ENCODE measurements around the gene SLC13A2. TPM values are rescaled to one million over a fixed set of nuclear protein-coding genes. Genes with fewer than 3 reads are reported as not detected.

SLC13A2 gene
- total and polyA plus RNA-seq, 2 donors: 0.09 TPM; not detected in 1

- H3K4me1 ChIP-seq (ENCODE audit: control insufficient read depth in 2 of 2, insufficient read depth in 2 of 2, low read length in 2 of 2): no peaks in the 10 kb centered on the region
- no peak overlapping the region for H3K4me3 ChIP-seq (ENCODE audit: low read length in 2 of 2)
- WGBS: 91% methylated on average over 7 of the region's 7 CpGs
- DNase-seq (ENCODE audit: low read depth in 6 of 9, low spot score in 9 of 9): no peak
- H3K36me3 ChIP-seq (ENCODE audit: control insufficient read depth in 2 of 2, insufficient read depth in 2 of 2, low read length in 1 of 2): no peaks in the 10 kb centered on the region
- H3K9me3 ChIP-seq (ENCODE audit: control insufficient read depth in 2 of 2, insufficient read depth in 1 of 2, low read length in 1 of 2): no peaks in the 10 kb centered on the region
- no peak overlapping the region for H3K27ac ChIP-seq (ENCODE audit: low read depth in 1 of 2, low read length in 1 of 2)
- no peaks in the 10 kb centered on the region for H3K27me3 ChIP-seq (ENCODE audit: control insufficient read depth in 2 of 2, insufficient read depth in 1 of 2, low read length in 1 of 2)
Observed at GRCh38 chr17:28532050-28532960, 58.9 kb downstream of the SLC13A2 start.

DNA sequence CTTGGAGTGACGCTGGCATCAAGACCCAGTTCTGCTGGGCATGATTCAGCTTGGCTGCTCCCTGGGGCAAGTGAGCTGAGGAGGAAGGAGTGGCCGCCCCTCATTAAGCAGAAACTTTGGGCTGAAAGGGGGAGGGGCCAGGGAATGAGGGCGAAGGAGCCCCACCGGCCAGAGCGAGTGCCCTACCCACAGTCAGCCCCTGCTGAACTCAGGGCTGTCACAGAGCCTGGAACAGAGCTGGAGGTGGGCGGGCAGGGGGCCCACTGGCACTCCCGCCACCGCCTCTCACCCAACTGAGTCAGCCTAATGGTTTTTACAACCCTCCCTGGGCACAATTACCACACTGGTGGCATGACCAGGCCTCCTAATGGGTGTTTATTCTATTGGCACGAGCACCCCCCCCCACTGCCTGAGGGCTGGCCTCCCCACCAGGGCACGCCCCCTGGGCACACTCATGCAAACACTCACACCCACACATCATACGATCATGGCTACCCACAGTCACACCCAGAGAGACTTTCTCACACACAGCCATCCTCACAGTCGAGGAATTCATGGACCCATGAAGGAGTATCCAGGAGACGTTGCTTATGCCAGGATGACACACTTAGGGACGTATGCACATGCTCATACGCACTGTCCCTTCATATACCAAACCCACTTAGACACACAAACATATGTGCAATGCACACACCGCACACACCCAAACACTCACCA lies 59.8 kb downstream of the SLC13A2 start:
- H3K4me3 ChIP-seq (ENCODE audit: low read length in 2 of 2): no peak overlapping the region
- DNase-seq (ENCODE audit: low read depth in 6 of 9, low spot score in 9 of 9): no peak
- H3K27ac ChIP-seq (ENCODE audit: low read depth in 1 of 2, low read length in 1 of 2): no peak overlapping the region

GRCh38 chr17:28534740-28535375 lies 61.4 kb downstream of the SLC13A2 start:
- Histone ChIP-seq H3K4me3 (ENCODE audit: low read length in 2 of 2) (no peak overlapping the region), H3K4me1 (ENCODE audit: control insufficient read depth in 2 of 2, insufficient read depth in 2 of 2, low read length in 2 of 2) (no peaks in the 10 kb centered on the region), H3K36me3 (ENCODE audit: control insufficient read depth in 2 of 2, insufficient read depth in 2 of 2, low read length in 1 of 2) (no peaks in the 10 kb centered on the region), H3K9me3 (ENCODE audit: control insufficient read depth in 2 of 2, insufficient read depth in 1 of 2, low read length in 1 of 2) (no peaks in the 10 kb centered on the region), H3K27me3 (ENCODE audit: control insufficient read depth in 2 of 2, insufficient read depth in 1 of 2, low read length in 1 of 2) (no peaks in the 10 kb centered on the region), H3K27ac (ENCODE audit: low read depth in 1 of 2, low read length in 1 of 2) (no peak overlapping the region)
- no peak for DNase-seq (ENCODE audit: low read depth in 6 of 9, low spot score in 9 of 9)
- 97% methylated on average over 11 of the region's 11 CpGs for WGBS

More for the DNA sequence above, 59.8 kb downstream of the SLC13A2 start:
- Histone ChIP-seq H3K36me3 (ENCODE audit: control insufficient read depth in 2 of 2, insufficient read depth in 2 of 2, low read length in 1 of 2) (no peaks in the 10 kb centered on the region), H3K4me1 (ENCODE audit: control insufficient read depth in 2 of 2, insufficient read depth in 2 of 2, low read length in 2 of 2) (no peaks in the 10 kb centered on the region), H3K27me3 (ENCODE audit: control insufficient read depth in 2 of 2, insufficient read depth in 1 of 2, low read length in 1 of 2) (no peaks in the 10 kb centered on the region), H3K9me3 (ENCODE audit: control insufficient read depth in 2 of 2, insufficient read depth in 1 of 2, low read length in 1 of 2) (no peaks in the 10 kb centered on the region)
- 93% methylated on average over 16 of the region's 16 CpGs for WGBS

DNA sequence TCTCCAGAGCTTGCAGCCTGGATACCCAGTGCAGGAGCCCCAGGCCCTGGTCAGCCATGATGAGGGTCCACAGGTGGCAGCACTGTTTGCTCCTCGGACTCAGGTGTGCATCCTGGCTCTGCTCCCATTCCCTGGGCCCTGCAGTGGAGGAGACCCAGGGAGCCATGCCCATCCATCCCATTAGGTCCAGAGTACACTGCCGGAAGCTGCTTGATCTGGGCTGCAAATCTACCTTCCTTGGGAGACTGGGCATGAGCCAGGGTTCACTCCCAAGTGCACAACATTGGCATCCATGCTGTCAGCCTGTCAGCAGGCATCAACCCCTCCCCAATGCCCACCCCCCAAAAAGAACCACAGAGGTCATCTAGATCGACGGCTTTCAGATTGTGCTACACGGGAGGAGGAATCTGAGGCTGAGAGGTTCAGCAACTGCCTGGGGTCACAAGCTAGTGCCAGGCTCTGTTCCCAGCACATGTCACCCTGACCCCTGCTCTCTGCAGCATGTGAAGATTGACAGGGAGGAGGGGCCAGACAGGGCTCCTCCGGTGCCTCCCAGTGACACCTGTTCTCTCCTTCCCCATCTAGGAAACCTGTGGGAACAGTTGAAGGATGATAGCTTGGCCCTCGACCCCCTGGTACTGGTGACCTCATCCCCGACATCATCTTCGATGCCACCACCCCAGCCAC lies 63.2 kb downstream of the SLC13A2 start:
- Histone ChIP-seq H3K4me1 (ENCODE audit: control insufficient read depth in 2 of 2, insufficient read depth in 2 of 2, low read length in 2 of 2) (no peaks in the 10 kb centered on the region), H3K27me3 (ENCODE audit: control insufficient read depth in 2 of 2, insufficient read depth in 1 of 2, low read length in 1 of 2) (no peaks in the 10 kb centered on the region), H3K36me3 (ENCODE audit: control insufficient read depth in 2 of 2, insufficient read depth in 2 of 2, low read length in 1 of 2) (no peaks in the 10 kb centered on the region), H3K27ac (ENCODE audit: low read depth in 1 of 2, low read length in 1 of 2) (no peak overlapping the region), H3K4me3 (ENCODE audit: low read length in 2 of 2) (no peak overlapping the region), H3K9me3 (ENCODE audit: control insufficient read depth in 2 of 2, insufficient read depth in 1 of 2, low read length in 1 of 2) (no peaks in the 10 kb centered on the region)
- no peak for DNase-seq (ENCODE audit: low read depth in 6 of 9, low spot score in 9 of 9)
- 91% methylated on average over 9 of the region's 9 CpGs for WGBS

DNA sequence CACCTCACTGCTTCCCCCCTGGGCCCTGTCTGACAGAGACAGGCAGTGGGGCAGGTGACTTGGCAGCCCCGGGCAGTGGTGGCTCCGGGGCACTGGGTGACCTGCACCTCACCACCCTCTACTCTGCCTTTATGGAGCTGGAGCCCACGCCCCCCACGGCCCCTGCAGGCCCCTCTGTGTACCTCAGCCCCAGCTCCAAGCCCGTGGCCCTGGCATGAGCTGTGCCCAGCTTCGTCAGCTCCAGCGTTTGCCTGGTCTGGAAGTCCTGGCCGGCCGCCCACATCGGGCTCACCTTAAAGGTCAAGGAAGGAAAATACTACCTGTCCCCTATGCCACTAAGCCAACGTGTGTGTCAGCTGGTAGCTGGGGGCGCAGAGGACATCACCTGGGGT lies 63.8 kb downstream of the SLC13A2 start:
- Histone ChIP-seq H3K4me1 (ENCODE audit: control insufficient read depth in 2 of 2, insufficient read depth in 2 of 2, low read length in 2 of 2) (no peaks in the 10 kb centered on the region), H3K4me3 (ENCODE audit: low read length in 2 of 2) (no peak overlapping the region), H3K27me3 (ENCODE audit: control insufficient read depth in 2 of 2, insufficient read depth in 1 of 2, low read length in 1 of 2) (no peaks in the 10 kb centered on the region), H3K9me3 (ENCODE audit: control insufficient read depth in 2 of 2, insufficient read depth in 1 of 2, low read length in 1 of 2) (no peaks in the 10 kb centered on the region), H3K36me3 (ENCODE audit: control insufficient read depth in 2 of 2, insufficient read depth in 2 of 2, low read length in 1 of 2) (no peaks in the 10 kb centered on the region), H3K27ac (ENCODE audit: low read depth in 1 of 2, low read length in 1 of 2) (no peak overlapping the region)
- DNase-seq (ENCODE audit: low read depth in 6 of 9, low spot score in 9 of 9): no peak
- 95% methylated on average over 12 of the region's 12 CpGs for WGBS

DNA sequence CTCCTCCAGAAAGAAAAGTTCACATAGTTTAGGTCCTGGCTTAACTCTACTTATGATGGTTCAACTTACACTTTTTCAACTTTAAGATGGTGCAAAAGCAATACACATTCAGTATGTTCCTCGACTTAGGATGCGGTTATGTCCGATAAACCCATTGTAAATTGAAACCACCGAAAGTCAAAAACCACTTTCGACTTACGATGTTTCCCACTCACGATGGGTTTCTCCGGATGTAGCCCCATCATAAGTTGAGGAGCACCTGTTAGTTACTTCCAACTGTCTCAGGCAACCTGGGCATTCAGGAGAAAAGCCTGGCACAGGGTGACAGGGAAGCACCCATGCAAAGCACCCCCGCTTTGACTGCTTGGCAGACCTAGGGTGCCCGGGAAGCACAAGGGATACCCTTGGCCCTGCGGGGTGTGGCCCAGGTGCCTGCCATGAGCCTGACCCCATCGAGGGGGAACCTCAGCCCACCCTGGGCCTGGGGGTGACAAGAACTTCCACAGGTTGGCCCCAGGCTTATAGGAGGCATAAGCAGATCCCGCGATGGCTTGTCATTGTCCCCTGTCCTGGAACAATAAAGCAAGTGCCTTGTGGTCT lies 65.0 kb downstream of the SLC13A2 start:
- H3K27ac ChIP-seq (ENCODE audit: low read depth in 1 of 2, low read length in 1 of 2): no peak overlapping the region
- H3K4me3 ChIP-seq (ENCODE audit: low read length in 2 of 2): no peak overlapping the region
- no peaks in the 10 kb centered on the region for H3K36me3 ChIP-seq (ENCODE audit: control insufficient read depth in 2 of 2, insufficient read depth in 2 of 2, low read length in 1 of 2)
- no peaks in the 10 kb centered on the region for H3K4me1 ChIP-seq (ENCODE audit: control insufficient read depth in 2 of 2, insufficient read depth in 2 of 2, low read length in 2 of 2)
- no peak for DNase-seq (ENCODE audit: low read depth in 6 of 9, low spot score in 9 of 9)
- no peaks in the 10 kb centered on the region for H3K27me3 ChIP-seq (ENCODE audit: control insufficient read depth in 2 of 2, insufficient read depth in 1 of 2, low read length in 1 of 2)
- H3K9me3 ChIP-seq (ENCODE audit: control insufficient read depth in 2 of 2, insufficient read depth in 1 of 2, low read length in 1 of 2): no peaks in the 10 kb centered on the region
- 94% methylated on average over 14 of the region's 14 CpGs for WGBS

DNA sequence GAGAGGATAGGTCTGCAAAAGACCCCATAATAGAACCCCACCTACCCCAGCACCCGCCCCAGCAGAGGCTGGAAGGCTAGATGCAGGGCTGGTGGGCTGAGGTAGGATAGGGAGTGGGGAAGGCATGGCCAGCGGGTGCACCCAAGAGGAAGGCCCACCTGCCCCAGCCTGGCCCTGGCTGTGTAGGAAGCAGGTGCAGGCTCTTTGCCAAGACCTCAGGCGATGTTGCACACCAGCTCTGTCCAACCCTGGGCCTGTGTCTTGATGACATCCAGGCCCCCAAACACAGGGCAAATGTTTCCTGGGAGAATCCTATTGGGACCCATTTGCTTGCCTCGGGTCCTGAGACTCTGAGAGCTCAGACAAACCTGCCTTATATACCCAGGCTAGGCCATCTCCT lies 66.8 kb downstream of the SLC13A2 start:
- 96% methylated on average over 4 of the region's 4 CpGs for WGBS
- H3K4me3 ChIP-seq (ENCODE audit: low read length in 2 of 2): no peak overlapping the region
- H3K27me3 ChIP-seq (ENCODE audit: control insufficient read depth in 2 of 2, insufficient read depth in 1 of 2, low read length in 1 of 2): no peaks in the 10 kb centered on the region
- H3K9me3 ChIP-seq (ENCODE audit: control insufficient read depth in 2 of 2, insufficient read depth in 1 of 2, low read length in 1 of 2): no peaks in the 10 kb centered on the region
- H3K27ac ChIP-seq (ENCODE audit: low read depth in 1 of 2, low read length in 1 of 2): no peak overlapping the region
- no peaks in the 10 kb centered on the region for H3K36me3 ChIP-seq (ENCODE audit: control insufficient read depth in 2 of 2, insufficient read depth in 2 of 2, low read length in 1 of 2)
- no peaks in the 10 kb centered on the region for H3K4me1 ChIP-seq (ENCODE audit: control insufficient read depth in 2 of 2, insufficient read depth in 2 of 2, low read length in 2 of 2)
- no peak for DNase-seq (ENCODE audit: low read depth in 6 of 9, low spot score in 9 of 9)

DNA sequence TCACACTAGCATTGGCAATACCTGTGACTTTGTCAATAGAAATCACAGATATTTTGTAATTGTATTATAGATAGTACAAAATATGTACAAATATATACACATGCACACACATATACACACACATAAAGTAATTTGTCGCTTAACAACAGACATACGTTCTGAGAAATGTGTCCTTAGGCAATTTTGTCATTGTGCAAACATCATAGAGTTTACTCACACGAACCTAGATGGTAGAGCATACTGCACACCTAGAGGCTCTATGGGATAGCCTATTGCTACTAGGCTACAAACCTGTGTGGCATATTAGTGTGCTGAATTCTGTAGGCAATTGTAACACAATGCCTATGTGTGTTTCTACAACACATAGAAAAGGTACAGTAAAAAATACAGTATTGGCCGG lies 68.0 kb downstream of the SLC13A2 start:
- Histone ChIP-seq H3K4me1 (ENCODE audit: control insufficient read depth in 2 of 2, insufficient read depth in 2 of 2, low read length in 2 of 2) (no peaks in the 10 kb centered on the region), H3K27ac (ENCODE audit: low read depth in 1 of 2, low read length in 1 of 2) (no peak overlapping the region), H3K4me3 (ENCODE audit: low read length in 2 of 2) (no peak overlapping the region), H3K36me3 (ENCODE audit: control insufficient read depth in 2 of 2, insufficient read depth in 2 of 2, low read length in 1 of 2) (no peaks in the 10 kb centered on the region), H3K27me3 (ENCODE audit: control insufficient read depth in 2 of 2, insufficient read depth in 1 of 2, low read length in 1 of 2) (no peaks in the 10 kb centered on the region), H3K9me3 (ENCODE audit: control insufficient read depth in 2 of 2, insufficient read depth in 1 of 2, low read length in 1 of 2) (no peaks in the 10 kb centered on the region)
- WGBS: 95% methylated on average over 4 of the region's 4 CpGs
- no peak for DNase-seq (ENCODE audit: low read depth in 6 of 9, low spot score in 9 of 9)
